ENCODE measurements around the gene PCDHGA6.

- no peak for TF ChIP-seq ATF2 (tag by site-specific recombination; IDR thresholded peaks at IDR 0.05; ENCODE audit: low read depth)
- no peak for TF ChIP-seq ZNF530 (tag by site-specific recombination; IDR thresholded peaks at IDR 0.05; ENCODE audit: low read depth)
- TF ChIP-seq CTCF (tag by site-specific recombination; IDR thresholded peaks at IDR 0.05) = peak; percentile 47; the same call in 1 of the 2 replicates
- TF ChIP-seq BCL11A (tag by site-specific recombination; IDR thresholded peaks at IDR 0.05; ENCODE audit: low read depth) = no peak
- no peak for TF ChIP-seq ZNF174 (tag by site-specific recombination; IDR thresholded peaks at IDR 0.05)
- TF ChIP-seq ZNF302 (tag by site-specific recombination; IDR thresholded peaks at IDR 0.05; ENCODE audit: low read depth) = no peak
- TF ChIP-seq ZNF18 (tag by site-specific recombination; IDR thresholded peaks at IDR 0.05) = no peak
- no peak for TF ChIP-seq TRIM28 (IDR thresholded peaks at IDR 0.05; ENCODE audit: borderline replicate concordance, low read length)
- no peak for TF ChIP-seq ZBTB21 (tag by site-specific recombination; IDR thresholded peaks at IDR 0.05)
- no peak for TF ChIP-seq ZNF280D (tag by site-specific recombination; IDR thresholded peaks at IDR 0.05)
- no peak for TF ChIP-seq ZBTB20 (tag by site-specific recombination; IDR thresholded peaks at IDR 0.05)
These were observed 23.6 kb upstream of the PCDHGA6 start, which contains the start of gene PCDHGB1 for GRCh38 chr5:141349917-141350619.

All from HEK293 (cell line).